ENCODE measurements around the gene NPBWR2. TPM values are rescaled to one million over a fixed set of nuclear protein-coding genes. Genes with fewer than 3 reads are reported as not detected.
"Not testable (repeated sequence)": the region's sequence is repeated elsewhere in the genome, so short reads cannot be mapped to it uniquely, and the experiment has no call there.

The NPBWR2 gene
- total RNA-seq, 1 donor from 2014 or later, result not detected

DNA sequence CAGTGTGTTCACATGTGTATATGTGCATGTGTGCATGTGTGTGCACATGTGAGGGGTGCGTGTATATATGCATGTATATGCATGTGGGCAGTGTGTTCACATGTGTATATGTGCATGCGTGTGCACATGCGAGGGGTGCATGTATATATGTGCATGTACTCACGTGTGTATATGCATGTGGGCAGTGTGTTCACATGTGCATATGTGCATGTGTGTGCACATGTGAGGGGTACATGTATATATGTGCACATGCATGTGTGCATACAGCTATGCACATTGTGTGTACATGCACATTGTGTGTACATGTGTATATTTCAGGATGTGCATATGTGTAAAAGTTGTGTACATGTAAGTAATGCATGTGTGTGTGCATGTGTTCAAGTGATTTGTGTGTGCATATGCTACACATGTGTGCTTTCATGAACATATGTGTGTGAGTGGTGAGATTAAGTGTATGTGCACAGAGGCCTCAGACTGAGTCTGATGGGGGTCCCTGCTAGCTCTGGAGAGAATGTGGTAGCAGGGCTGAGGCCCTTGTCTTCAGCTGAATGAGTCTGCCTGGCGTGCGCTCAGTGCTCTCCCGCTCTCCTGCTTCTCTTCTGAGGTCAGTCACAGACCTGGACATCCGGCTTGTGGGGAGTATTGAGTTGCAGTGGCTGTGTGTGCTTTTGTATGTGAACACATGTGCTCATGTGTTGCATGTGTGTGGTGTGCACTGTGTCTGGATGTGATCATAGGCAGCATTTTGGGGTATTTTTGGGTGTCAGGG lies 37.0 kb upstream of the NPBWR2 start:
- DNase-seq (ENCODE audit: extremely low read depth, low read depth, low spot score), result no peak

- no peak for DNase-seq (ENCODE audit: extremely low read depth, low read depth, low spot score)
Observed at GRCh38 chr20:64143018-64143801, 35.8 kb upstream of the NPBWR2 start.

DNA sequence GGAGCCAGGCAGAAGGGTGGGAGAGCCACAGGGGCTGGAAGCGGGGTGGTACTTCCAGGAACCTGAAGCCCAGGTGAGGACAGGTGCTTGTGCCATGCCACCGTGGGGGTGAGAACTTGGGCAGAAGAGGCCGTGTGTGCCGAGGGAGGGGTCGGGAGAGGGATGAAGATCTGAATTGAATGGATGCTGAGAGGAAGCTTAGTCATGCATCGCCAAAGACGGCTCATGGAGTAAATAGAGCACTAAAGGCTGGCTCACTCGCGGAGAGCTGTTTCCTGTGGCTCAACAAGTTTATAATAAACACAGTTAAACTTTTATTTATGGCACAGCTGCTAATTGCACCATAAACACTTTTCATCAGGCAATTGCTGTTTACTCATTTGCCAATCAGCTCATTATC lies 35.2 kb upstream of the NPBWR2 start:
- DNase-seq (ENCODE audit: extremely low read depth, low read depth, low spot score), result no peak

- DNase-seq (ENCODE audit: extremely low read depth, low read depth, low spot score), result no peak
Observed at GRCh38 chr20:64140956-64141355, 33.6 kb upstream of the NPBWR2 start.

DNA sequence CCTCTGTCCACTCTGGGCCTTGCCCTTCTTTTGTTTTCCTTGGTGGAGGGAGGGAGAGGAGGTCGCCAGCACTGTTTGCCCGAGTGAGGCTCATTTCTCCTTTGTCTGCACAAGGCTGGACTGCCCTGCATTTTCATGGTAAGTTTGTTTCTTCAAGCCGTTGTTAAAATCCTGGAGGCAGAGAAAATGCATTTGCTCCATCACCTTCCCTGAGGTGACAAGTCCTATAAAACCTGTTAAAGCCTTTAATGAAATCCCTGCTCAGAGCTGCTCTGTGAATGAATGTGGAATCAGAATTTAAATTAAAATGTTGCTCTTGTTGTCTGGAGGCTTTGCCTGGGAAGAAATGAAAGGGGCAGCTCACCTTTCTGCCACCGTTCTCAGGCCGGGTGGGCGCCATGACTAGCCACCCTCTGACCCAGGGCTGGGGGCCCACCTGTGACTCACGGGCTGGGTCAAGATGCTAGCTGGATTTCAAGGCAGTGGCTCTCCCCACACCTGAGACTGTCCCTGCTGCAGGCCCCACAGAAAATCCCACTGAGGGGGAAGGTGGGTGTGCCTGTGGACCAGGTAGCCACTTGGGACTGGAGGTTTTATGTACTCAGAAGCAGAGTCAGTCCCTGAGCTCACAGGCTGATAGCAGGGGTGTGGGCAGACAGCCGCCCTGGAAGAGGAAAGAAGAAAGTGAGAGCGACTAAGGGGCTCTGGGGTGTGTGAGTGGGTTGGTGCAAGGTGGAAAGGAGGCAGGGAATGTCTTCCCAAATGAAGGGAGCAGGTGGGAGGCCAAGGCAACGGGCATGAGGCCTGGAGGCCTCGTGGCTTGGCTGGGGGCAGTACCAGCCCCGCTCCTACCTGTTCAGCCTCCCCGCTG lies 32.9 kb upstream of the NPBWR2 start:
- DNase-seq (ENCODE audit: extremely low read depth, low read depth, low spot score), result no peak

- DNase-seq (ENCODE audit: extremely low read depth, low read depth, low spot score), result no peak
Observed at GRCh38 chr20:64139199-64140060, 32.1 kb upstream of the NPBWR2 start.

- DNase-seq (ENCODE audit: extremely low read depth, low read depth, low spot score), result no peak
Observed at GRCh38 chr20:64138276-64138815, 31.0 kb upstream of the NPBWR2 start.

DNA sequence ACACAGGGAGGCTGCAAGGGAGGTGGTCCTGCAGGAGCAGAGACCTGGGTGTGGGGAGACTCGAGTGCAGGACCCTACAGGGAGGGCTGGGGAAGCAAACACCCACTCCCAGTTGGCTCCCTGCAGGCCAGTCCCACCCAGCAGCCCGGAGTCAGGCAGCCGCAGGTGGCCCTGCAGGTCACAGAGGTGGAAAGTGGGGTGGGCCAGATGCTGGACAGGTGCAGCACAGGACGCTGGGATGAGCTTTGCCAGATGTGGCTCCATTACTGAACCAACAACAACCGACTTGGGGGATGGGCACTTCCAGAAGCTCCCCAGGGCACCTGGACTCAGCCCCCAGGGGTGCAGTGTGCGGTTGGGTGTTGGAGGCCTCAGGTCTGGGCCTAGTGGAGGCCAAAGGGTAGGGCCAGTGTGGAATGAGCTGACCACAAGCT lies 30.2 kb upstream of the NPBWR2 start:
- no peak for DNase-seq (ENCODE audit: extremely low read depth, low read depth, low spot score)

DNA sequence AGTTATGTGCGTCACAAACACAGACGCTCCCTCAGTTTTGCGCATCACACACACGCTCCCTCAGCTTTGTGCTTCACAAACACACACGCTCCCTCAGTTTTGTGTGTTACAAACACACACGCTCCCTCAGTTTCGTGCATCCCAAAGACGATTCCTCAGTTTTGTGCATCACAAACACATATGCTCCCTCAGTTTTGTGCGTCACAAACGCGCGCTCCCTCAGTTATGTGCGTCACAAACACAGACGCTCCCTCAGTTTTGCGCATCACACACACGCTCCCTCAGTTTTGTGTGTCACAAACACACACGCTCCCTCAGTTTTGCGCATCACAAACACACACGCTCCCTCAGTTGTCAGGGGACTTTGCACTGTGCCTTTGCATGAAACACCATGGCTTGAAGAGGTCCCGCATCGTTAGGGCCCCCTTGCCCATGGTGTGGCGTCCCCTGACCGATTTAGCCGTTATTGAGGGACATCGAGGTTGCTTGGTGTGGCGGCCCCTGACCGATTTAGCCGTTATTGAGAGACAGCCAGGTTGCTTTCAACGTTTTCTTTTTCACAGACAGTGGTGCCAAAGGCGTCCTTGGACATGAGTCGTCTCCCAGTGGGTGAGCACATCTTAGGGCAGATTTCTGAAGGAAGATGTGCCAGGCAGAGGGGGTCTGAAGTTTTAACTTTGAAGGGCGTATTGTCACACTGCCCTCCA lies 28.8 kb upstream of the NPBWR2 start:
- no peak for DNase-seq (ENCODE audit: extremely low read depth, low read depth, low spot score)

DNA sequence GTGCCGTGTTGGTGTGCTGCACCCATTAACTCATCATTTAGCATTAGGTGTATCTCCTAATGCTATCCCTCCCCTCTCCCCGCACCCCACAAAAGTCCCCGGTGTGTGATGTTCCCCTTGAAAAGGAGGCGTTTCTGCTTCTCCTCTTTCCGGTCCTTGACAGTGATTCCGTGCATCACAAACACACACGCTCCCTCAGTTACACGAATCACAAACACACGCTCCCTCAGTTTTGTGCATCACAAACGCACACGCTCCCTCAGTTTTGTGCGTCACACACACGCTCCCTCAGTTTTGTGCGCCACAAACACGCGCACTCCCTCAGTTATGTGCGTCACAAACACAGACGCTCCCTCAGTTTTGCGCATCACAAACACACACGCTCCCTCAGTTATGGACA lies 27.4 kb upstream of the NPBWR2 start:
- not testable (repeated sequence) for DNase-seq (ENCODE audit: extremely low read depth, low read depth, low spot score)

GRCh38 chr20:64133951-64134407 lies 26.6 kb upstream of the NPBWR2 start:
- DNase-seq (ENCODE audit: extremely low read depth, low read depth, low spot score), result no peak

GRCh38 chr20:64131406-64131805 lies 24.0 kb upstream of the NPBWR2 start:
- DNase-seq (ENCODE audit: extremely low read depth, low read depth, low spot score), result no peak

DNA sequence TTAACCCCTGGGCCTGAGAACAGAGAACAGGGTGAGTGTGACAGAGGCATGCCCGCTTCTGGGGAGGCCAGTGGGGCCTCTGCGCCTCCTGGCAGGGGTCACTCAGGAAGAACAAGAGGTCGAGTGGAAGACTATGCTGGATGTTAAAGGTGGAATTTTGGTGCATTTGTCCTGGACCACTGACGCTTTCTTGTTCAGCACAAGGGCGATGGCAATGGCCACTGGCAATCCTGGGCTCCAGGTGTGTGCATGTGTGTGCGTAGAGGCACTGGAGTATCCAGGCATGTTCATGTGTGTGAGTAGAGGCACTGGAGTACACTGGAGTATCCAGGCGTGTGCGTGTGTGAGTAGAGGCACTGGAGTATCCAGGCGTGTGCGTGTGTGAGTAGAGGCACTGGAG lies 23.5 kb upstream of the NPBWR2 start:
- DNase-seq (ENCODE audit: extremely low read depth, low read depth, low spot score), result no peak

DNA sequence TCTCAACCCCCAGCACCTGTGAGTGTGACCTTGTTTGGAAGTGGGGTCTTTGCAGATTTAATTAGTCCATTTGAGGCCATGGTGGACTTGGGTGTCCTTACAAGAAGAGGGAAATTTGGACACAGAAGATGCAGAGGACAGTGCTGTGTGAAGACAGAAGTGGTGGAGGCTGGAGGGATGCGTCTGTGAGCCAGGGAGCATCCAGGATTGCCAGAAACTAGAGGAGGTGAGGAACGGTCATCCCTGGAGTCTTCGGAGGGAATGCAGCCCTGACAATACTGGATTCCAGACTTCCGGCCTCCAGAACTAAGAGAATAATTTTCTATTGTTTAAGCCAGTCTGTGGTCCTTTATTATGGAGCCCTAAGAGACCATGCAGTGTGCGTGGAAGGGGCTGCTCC lies 22.9 kb upstream of the NPBWR2 start:
- DNase-seq (ENCODE audit: extremely low read depth, low read depth, low spot score), result no peak

DNA sequence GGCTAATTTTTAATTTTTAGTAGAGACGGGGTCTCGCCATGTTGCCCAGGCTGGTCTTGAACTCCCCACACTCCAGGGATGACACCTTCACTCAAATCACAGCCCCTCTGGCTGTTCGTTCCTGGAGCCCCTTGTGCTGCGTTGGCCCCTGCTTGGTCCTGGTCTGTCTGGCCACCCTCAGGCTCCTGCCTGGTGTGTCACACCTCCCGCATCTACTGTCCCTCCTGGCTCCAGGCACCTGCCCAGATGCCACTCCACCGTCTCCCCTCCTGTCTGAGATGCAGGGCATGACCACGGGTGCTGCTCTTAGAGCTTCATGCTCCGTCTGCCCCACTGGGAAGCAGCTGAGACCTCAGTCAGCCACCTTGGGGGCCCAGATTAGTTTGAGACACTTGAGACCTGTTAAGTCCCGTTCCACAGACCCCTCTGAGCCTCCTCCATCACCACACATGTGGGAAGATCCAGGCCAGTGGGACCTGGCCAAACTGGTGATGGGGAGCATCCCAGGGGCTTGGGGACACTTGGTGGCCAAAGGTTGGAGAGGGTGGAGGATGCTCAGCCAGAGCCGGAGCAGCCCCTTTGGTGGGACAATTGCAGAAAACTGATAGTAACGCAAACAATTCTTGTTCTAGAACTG lies 21.9 kb upstream of the NPBWR2 start:
- DNase-seq (ENCODE audit: extremely low read depth, low read depth, low spot score), result no peak

DNA sequence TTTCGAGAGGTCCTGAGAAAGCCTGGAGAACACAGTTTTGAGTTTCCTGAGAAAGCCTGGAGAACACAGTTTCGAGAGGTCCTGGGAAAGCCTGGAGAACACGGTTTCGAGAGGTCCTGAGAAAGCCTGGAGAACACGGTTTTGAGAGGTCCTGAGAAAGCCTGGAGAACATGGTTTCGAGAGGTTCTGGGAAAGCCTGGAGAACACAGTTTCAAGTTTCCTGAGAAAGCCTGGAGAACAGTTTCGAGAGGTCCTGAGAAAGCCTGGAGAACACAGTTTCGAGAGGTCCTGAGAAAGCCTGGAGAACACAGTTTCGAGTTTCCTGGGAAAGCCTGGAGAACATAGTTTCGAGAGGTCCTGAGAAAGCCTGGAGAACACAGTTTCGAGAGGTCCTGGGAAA lies 16.2 kb upstream of the NPBWR2 start:
- DNase-seq (ENCODE audit: extremely low read depth, low read depth, low spot score), result not testable (repeated sequence)

GRCh38 chr20:64122927-64123326 lies 15.6 kb upstream of the NPBWR2 start:
- DNase-seq (ENCODE audit: extremely low read depth, low read depth, low spot score), result not testable (repeated sequence)

DNA sequence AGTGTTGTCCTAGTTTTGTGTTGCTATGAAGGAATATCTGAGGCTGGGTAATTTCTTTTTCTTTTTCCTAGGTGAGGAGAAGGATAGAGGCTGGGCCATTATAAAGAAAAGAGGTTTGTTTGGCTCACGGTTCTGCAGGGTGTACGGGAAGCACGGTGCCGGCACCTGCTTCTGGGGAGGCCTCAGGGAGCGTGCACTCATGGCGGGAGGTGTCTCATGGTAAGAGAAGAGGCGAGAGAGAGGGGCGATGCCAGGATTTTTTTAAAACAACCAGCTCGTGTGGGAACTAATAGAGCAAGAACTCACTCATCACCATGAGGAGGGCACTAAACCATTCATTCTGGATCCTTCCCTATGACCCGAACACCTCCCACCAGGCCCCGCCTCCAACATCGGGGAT lies 14.2 kb upstream of the NPBWR2 start:
- DNase-seq (ENCODE audit: extremely low read depth, low read depth, low spot score), result no peak

All from glomerular endothelial cell (primary cell).